Lung (tissue), 12 donors: ENCODE measurements around the gene GADD45A. TPM values are rescaled to one million over a fixed set of nuclear protein-coding genes. Genes with fewer than 3 reads are reported as not detected.

Experiments
- ATAC-seq: fragments of 200-7000 bp; cut with Tn5 transposase; one replicate; pipeline ENCODE4 v1.9.1; 2020; ENCODE audit warnings: moderate number of reproducible peaks; ENCODE audit not compliant: insufficient read depth, low FRiP score
- DNase-seq, 3 donors: peaks; one replicate each; pipeline ENCODE4 v3.0.0-alpha.2; 2013 to 2017
- H3K27ac ChIP-seq, 2 donors: one replicate each; pipeline ENCODE4 v1.5.1; 2013; ENCODE audit warnings: mild to moderate bottlenecking in 2 of 2, moderate library complexity in 2 of 2, control low read depth in 1 of 2, inconsistent platforms in 1 of 2, low read depth in 1 of 2, low read length in 1 of 2
- H3K27me3 ChIP-seq, 3 donors: one replicate each; pipeline ENCODE4 v1.5.1; 2013; ENCODE audit warnings: low read length in 2 of 3; ENCODE audit not compliant: control insufficient read depth in 3 of 3, insufficient read depth in 3 of 3
- H3K36me3 ChIP-seq, 4 donors: one replicate each; pipeline ENCODE4 v1.5.1; 2013; ENCODE audit warnings: low read length in 4 of 4, mild to moderate bottlenecking in 1 of 4, moderate library complexity in 1 of 4; ENCODE audit not compliant: control insufficient read depth in 4 of 4, insufficient read depth in 4 of 4
- H3K4me1 ChIP-seq, 5 donors: one replicate each; pipeline ENCODE4 v1.5.1; 2013; ENCODE audit warnings: low read length in 5 of 5, mild to moderate bottlenecking in 2 of 5, moderate library complexity in 1 of 5; ENCODE audit not compliant: control insufficient read depth in 5 of 5, insufficient read depth in 5 of 5
- H3K4me3 ChIP-seq: one replicate; pipeline ENCODE4 v1.5.1; 2013; ENCODE audit warnings: mild to moderate bottlenecking, control low read depth, moderate library complexity
- H3K9ac ChIP-seq, 2 donors: one replicate each; pipeline ENCODE4 v1.5.1; 2013; ENCODE audit warnings: low read length in 2 of 2, control low read depth in 1 of 2; ENCODE audit not compliant: insufficient read depth in 1 of 2
- H3K9me3 ChIP-seq, 4 donors: one replicate each; pipeline ENCODE4 v1.5.1; 2013; ENCODE audit warnings: low read length in 3 of 4, mild to moderate bottlenecking in 1 of 4, moderate library complexity in 1 of 4; ENCODE audit not compliant: control insufficient read depth in 4 of 4, insufficient read depth in 3 of 4
- CTCF ChIP-seq: IDR thresholded peaks from 2 replicates; pipeline ENCODE4 v1.5.1; 2012; ENCODE audit warnings: mild to moderate bottlenecking; ENCODE audit errors: control extremely low read depth, extremely low read depth
- WGBS, 2 donors: extraction: QIAGEN DNeasy Blood & Tissue Kit; methylation state at CpG; one replicate each; pipeline ENCODE4 v1.1.7; 2013; 5-methylcytosine and 5-hydroxymethylcytosine counted together
- polyA plus RNA-seq, 2 donors: library from polyadenylated mRNA; stranded (reverse); fragments of 200-250 nt; gene quantifications; one replicate each; pipeline ENCODE4 v1.2.1, GENCODE V29; 2013
- total RNA-seq, 2 donors: library from RNA; depleted of rRNA in 1 of 2; stranded (reverse); fragments of >200 nt in 1 of 2; gene quantifications; one replicate each; pipeline ENCODE4 v1.2.1, GENCODE V29; 2014 to 2021
- donor health status: control.
- donor health status: control.
- donor health status: Bipolar disorder and iron deficiency.
- donor health status: healthy.
- donor health status: DM: yes; HTN: yes; CAD: no.

Gene GADD45A
- total and polyA plus RNA-seq, 4 donors = 12.9 to 52.0 (median 35.2) TPM

- peaks cover 0 to 56% (median 9%) of the 10 kb centered on the region in 5 donors for H3K4me1 ChIP-seq
- H3K4me3 ChIP-seq = no peak overlapping the region
- H3K27me3 ChIP-seq = no peaks in the 10 kb centered on the region
- ATAC-seq = peak; percentile 24
- peak overlapping the region; percentile 5 to 73 for H3K27ac ChIP-seq
- no peaks in the 10 kb centered on the region for H3K36me3 ChIP-seq
- TF ChIP-seq CTCF = no peak
- no peaks in the 10 kb centered on the region for H3K9me3 ChIP-seq
- 9 to 15% methylated on average over 4 of the region's 4 CpGs for WGBS, 2 donors
- H3K9ac ChIP-seq = no peak overlapping the region
- peak; percentile 94 to 98 (median 98) for DNase-seq
Observed at GRCh38 chr1:67674260-67675011, 10.6 kb upstream of the GADD45A start.

- ATAC-seq (no peak), DNase-seq (peak; percentile 63 to 85 (median 82))
- Histone ChIP-seq H3K9me3 (no peaks in the 10 kb centered on the region), H3K9ac (no peak overlapping the region), H3K4me1 (peaks cover 0 to 56% (median 9%) of the 10 kb centered on the region in 5 donors), H3K36me3 (no peaks in the 10 kb centered on the region), H3K27me3 (no peaks in the 10 kb centered on the region), H3K27ac (no peak overlapping the region), H3K4me3 (no peak overlapping the region)
- WGBS, 2 donors = 71 to 75% methylated on average over 2 of the region's 2 CpGs
- no peak for TF ChIP-seq CTCF
Observed at GRCh38 chr1:67675800-67676199, 9.2 kb upstream of the GADD45A start.

GRCh38 chr1:67676287-67676686 is 8.7 kb upstream of the GADD45A start:
- no peak overlapping the region for H3K9ac ChIP-seq
- WGBS, 2 donors = 82 to 89% methylated on average over 2 of the region's 2 CpGs
- no peak for TF ChIP-seq CTCF
- no peaks in the 10 kb centered on the region for H3K27me3 ChIP-seq
- ATAC-seq (no peak), DNase-seq (peak; percentile 18 to 52 (median 47))
- H3K9me3 ChIP-seq = no peaks in the 10 kb centered on the region
- H3K36me3 ChIP-seq = no peaks in the 10 kb centered on the region
- H3K27ac ChIP-seq = no peak overlapping the region
- peaks cover 0 to 56% (median 9%) of the 10 kb centered on the region in 5 donors for H3K4me1 ChIP-seq
- H3K4me3 ChIP-seq = no peak overlapping the region

GRCh38 chr1:67676946-67677345 is 8.1 kb upstream of the GADD45A start:
- H3K4me3 ChIP-seq = no peak overlapping the region
- peaks cover 0 to 56% (median 9%) of the 10 kb centered on the region in 5 donors for H3K4me1 ChIP-seq
- H3K27me3 ChIP-seq = no peaks in the 10 kb centered on the region
- 77 to 79% methylated on average over 2 of the region's 2 CpGs for WGBS, 2 donors
- no peak overlapping the region for H3K27ac ChIP-seq
- no peak for DNase-seq
- H3K36me3 ChIP-seq = no peaks in the 10 kb centered on the region
- H3K9me3 ChIP-seq = no peaks in the 10 kb centered on the region
- H3K9ac ChIP-seq = no peak overlapping the region
- TF ChIP-seq CTCF = no peak
- no peak for ATAC-seq
